Ovary (tissue), 3 donors: ENCODE results near the gene PCSK5.

Source experiments
- EP300 ChIP-seq: sonication (generic); formaldehyde crosslinking; IDR thresholded peaks from one replicate; pipeline ENCODE4 v1.6.1; 2017; ENCODE audit warnings: antibody characterized with exemption
- POLR2A ChIP-seq: fragments of 450-650 bp; IDR thresholded peaks from one replicate; pipeline ENCODE4 v1.6.1; 2017; ENCODE audit warnings: antibody characterized with exemption, mild to moderate bottlenecking, moderate library complexity
- TF ChIP-seq, protein P1 (sequence below), 3 donors: fragments of 450-650 bp in 2 of 3; fragments of 200-600 bp in 1 of 3; IDR thresholded peaks; one replicate each; pipeline versions ENCODE4 v1.5.1 to v1.8.0; 2016 to 2022; ENCODE audit warnings: antibody characterized with exemption in 3 of 3, mild to moderate bottlenecking in 1 of 3
- donor health status: DM: no; HTN: no; CAD: no.

DNA sequence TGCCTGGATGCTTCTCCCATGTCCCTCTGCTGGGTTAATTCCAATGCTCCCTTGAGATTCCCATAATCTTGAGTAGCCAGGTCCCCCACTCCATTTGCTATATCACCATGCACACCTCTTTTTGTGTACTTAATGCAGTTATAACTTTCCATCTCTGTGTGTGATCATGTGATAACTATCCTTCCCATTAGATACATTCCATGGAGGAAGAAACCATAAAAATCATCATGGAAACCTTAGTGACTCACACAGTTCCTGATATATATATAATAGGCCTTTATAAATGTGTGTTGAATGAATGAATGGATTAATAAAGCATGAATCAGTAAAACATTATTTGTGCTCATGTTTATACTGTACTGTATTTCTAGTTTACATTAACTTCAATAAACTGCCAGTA is 104.6 kb downstream of the PCSK5 start:
- TF ChIP-seq, protein P1, sequence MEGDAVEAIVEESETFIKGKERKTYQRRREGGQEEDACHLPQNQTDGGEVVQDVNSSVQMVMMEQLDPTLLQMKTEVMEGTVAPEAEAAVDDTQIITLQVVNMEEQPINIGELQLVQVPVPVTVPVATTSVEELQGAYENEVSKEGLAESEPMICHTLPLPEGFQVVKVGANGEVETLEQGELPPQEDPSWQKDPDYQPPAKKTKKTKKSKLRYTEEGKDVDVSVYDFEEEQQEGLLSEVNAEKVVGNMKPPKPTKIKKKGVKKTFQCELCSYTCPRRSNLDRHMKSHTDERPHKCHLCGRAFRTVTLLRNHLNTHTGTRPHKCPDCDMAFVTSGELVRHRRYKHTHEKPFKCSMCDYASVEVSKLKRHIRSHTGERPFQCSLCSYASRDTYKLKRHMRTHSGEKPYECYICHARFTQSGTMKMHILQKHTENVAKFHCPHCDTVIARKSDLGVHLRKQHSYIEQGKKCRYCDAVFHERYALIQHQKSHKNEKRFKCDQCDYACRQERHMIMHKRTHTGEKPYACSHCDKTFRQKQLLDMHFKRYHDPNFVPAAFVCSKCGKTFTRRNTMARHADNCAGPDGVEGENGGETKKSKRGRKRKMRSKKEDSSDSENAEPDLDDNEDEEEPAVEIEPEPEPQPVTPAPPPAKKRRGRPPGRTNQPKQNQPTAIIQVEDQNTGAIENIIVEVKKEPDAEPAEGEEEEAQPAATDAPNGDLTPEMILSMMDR (IDR thresholded peaks at IDR 0.05), result no peak
- TF ChIP-seq EP300 (no peak), POLR2A (no peak)
